GM19452 (cell line): Measurements from ENCODE around the gene MFSD12.

ENCODE experiments used
- ATAC-seq: cut with Tn5 transposase; IDR thresholded peaks from one replicate; pipeline ENCODE4 v1.9.1; 2021; ENCODE audit not compliant: unreplicated experiment

The MFSD12 gene

DNA sequence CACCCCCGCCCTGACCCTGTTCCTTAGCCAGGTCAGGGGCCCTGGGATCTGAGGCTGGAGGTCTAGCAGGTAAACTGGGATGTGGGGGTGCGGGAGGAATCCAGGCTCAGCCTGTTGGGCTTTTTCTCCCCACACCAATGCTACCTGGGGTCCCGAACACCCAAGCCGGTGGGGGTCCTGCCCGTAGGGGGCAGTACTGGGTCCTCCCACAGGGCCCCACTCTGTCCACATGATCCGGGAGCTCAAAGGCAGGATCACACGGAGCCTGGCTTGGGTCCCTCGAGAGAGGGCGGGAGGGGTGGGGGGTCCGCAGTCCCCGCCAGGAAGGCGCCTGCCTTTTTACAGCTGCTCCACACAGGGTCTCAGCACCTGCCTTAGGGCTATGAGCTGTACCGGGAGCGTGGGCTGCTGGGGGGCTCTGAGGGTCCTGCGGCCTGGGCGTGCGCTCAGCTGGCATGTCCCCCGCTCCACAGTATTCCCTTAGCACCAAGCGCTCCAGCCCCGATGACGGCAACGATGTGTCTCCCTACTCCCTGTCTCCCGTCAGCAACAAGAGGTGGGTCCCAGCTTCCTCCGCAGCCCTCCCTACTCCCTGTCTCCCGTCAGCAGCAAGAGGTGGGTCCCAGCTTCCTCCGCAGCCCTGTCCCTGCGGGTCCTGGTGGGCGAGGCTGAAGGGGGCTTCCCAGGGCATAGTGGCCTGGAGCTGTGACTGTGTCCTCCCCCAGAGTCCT, 30.7 kb downstream of the MFSD12 start:
- ATAC-seq: no peak

DNA sequence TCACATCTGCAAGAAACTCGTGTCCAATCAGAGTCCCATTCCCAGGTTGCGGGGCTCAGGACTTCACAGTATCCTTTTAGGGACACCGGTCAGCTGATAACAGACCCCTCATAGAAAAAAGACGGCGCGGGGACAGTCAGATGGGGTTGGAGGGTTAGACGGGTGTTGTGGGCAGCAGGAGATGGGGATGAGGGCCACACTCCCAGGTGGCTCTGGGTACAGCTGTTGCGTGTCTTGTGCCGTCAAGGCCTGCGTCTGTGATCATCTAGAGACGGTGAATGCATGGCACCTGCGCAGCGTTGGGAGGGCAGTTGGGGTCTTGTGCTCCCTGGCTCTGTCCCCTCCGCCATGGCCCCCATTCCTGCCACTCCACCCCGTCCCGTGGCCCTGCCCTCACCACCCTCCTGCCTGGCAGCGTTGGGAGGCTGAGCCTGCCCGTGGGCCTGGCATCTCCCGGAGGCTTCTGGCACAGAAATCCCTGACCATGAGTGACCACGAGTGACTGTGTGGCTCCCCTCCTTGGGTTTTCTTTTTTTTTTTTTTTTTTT, 32.4 kb downstream of the MFSD12 start:
- ATAC-seq: no peak

DNA sequence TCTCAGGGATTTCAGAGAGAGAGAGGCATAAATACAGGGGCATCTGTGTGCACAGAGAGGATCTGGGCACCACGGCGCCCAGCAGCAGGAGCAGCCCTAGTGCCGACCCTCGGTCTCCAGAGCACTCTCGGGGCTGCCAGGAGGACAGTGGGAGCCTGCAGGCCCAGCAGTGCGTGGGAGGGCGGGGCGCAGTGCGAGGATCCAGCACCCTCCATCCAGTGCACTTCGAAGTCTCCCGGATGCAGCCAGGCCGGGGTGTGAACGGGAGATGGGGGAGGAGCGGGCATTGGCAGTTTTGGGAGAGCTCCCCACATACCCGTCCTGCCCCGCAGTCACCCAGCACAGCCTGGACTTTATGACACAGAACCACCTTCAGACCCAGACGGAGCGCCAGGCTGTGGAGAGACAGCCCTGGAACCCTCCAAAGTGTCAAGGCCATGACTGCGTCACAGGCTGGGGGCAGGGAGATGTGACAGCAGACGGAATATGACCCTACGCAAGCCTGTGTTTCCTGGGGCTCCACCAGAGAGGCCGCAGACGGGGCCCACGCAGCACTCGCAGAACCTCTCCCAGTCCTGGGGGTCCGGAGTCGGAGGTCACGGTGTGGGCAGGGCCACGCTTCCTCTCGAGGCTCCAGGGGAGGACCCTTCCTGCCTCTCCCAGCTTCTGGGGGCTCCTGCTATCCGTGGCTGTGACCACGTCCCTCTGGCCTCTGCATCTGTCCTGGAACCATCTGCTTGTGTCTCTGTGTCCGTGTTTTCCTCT, 33.1 kb downstream of the MFSD12 start:
- no peak for ATAC-seq

DNA sequence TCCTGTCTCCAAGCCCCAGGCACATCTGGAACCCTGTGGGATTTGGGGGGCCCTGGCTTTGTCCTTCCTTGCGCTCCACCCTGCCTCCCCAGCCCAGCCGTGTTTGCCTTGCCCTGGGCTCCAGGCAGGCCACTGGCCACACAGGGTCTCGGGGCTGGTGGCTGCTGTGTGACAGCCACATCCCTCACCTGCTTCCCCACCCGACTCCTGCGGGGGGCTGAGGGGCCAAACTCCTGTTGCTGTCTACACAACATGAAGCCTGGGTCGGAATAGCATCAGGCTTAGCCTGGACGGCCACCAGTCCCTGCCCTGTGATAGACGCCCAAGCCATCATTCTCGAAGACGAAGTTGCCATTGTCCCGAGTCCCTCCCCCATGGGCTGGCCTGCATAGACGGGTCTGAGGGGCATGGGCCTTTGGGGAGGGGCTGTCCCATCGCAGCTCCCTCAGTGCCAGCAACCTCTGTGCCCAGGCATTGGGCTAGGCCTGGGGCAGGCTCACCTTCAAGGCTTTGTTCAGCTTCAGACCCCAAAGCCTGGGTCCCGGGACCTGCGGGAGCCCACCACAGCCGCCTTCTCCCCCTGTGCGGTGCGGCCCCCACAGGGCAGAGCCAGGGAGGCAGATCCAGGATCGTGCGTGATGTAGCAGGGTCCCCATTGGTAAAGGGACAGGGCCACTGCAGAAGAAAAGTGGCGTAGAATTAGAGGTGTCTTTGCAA, 33.9 kb downstream of the MFSD12 start:
- no peak for ATAC-seq

DNA sequence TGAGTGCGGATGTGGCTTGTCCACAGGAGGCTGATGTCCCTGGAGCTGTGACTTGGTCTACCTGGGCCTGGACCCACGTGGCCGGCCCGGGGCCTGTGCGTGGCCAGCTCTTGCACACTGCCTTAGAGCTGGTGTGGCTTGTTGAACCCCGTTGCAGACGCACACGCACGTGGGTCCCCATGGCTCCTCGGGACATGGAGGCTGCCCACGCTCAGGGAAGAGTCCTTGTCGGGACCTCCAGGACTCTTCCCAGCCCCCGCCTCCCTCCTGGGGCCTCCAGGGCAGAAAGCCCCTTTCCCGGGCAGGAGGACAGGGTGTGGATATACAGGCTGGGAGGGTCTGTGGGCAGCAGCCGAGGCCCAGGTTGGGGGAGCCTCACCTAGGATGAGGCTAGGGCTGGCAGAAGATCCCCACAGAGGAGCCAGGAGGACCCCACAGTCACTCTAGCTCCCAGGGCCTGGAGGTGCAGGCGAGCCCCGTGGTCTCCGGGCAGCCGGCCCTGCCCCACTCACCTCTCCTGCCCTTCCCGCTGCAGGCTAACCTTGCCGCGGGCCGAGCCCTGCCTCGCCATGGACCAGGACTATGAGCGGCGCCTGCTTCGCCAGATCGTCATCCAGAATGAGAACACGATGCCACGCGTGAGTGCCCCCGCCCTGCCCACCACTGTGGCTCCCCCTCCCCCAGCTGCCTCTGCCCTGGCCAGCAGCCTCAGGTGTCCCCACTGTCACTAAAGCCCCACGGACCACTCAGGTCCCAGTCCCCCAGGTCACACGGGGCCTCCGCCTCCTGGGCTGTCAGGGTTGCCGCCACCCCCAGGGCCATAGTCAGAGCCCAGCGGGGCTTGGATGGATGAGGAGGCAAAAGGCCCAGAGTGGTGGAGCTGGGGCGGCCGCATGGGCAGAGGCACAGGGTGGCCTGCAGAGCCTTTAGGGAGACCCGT, 34.7 kb downstream of the MFSD12 start:
- no peak for ATAC-seq

DNA sequence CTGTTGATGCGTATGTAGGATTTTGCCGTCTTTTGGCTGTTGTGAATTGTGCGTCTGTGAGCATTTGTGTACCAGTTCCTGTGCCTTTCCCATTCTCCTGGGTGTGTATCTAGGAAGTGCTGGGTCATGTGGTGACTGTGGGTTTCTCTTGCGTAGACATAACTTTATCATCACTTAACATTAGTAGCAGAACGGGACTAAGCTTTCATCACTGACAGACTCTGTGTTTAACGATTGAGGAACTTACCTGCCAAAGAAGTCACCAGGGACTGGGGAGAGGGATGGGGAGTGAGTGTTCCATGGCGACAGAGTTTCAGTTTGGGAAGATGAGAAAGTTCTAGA, 36.3 kb downstream of the MFSD12 start:
- no peak for ATAC-seq

DNA sequence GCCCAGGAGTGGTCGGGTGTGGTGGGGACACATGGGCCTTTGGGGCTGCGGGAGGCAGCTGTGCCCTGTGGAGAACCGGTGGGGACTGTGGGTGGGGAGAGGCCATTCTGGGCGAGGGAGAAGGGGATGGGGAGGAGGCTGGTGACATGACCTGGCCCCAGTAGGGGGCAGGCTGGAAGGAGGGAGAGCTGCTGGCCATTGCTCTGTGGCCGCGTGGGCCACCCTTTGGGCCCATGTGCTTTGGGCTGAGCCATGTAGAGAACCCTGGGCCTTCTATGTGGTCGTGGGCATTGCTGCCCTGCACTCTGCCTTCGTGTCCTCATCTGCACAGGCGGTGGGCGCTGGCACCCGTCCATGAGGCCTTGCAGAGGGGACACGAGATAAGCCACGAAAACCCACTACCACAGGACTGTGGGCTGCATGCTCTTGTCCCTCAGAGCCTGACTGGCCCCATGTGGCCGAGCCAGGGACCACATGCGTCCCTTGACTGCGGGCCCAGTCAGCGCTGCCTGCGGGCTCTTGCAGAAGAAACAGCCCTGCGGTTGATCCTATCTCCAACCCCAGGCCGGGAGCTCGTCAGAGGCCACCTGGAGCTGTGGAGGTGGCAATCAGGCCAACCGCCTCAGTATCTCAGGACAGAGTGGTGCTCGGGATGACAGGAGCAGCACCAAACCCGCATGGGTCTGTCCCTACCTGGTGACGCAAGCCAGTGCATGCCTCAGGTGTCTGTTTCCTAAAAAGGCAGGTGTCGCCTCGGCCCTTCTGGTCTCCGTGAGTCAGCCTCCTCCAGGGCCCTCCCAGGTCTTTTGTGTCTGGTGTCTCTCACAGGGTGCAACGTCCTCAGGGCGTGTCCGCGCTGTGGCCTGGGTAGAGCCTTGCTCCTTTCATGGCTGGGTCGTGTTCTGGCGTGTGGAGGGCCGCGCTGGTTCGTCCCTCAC, 37.0 kb downstream of the MFSD12 start:
- ATAC-seq: no peak

DNA sequence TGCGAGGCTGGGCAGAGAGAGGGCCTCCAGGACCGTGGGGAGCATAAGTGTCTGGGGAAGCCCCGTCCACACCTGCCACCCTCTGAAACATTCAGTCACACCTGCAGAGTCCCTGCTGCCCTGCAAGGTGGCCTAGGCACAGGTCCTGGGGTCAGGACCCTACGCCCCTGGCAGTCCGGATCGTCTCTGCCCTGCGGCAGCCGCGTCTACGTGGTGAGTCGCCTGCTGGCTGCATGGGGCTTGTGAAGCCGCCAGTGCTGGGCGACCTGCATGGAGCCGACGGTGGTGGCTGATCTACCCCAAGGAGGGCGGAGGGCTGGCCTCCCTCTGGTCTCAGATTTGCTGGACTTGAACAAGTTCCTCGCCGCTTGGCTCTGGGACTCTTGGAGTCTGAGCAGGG, 38.3 kb downstream of the MFSD12 start:
- no peak for ATAC-seq

DNA sequence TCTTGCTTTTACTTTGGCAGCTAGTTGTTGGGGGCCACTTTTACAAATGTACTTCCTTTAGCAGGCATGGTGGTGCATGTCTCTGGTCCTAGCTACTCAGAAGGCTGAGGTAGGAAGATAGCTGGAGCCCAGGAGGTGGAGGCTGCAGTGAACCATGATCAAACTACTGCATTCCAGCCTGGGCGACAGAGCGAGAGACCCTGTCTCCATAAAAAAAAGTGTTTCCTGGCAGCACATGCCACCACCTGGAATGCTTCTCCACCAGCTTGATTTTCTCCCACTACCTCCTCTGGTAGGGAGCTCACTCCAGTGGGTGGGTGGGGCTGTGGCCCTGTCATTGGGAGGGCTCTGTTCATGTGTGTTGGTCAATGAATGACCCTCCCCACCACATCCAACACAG, 38.7 kb downstream of the MFSD12 start:
- no peak for ATAC-seq

DNA sequence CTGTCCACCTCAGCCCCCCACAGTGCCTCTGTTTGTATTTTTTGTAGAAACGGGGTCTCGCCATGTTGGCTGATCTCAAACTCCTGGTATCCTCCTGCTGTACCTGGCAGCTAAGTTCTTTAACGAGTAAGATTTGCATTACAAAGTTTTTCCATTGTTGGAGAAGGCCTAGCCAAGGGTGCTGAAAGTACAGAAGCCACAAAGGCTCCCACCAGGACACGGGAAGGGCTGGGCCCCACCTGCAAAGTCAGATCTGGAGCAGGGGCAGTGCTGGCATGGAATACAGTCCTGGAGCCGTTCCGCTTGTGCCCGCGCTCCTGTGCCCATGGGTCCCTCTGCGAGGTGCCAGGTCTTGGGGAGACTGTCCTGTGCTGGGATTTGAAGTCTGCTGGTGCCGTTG, 39.1 kb downstream of the MFSD12 start:
- no peak for ATAC-seq

DNA sequence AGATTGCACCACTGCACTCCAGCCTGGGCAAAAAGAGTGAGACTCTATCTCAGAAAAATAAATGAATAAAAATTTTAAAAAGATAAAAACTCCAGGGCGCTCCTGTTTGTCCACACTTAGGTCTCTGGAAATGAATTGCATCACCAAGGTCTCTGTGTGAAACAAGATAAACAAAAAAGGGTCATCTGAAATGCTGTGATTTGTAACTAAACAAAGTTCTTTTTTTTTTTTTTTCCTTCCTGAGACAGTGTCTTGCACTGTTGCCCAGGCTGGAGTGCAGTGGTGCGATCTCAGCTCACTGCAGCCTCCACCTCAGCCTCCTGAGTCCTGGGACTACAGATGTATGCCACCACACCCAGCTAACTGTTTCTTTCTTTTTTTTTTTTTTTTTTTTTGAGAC, 39.7 kb downstream of the MFSD12 start:
- ATAC-seq: no peak

DNA sequence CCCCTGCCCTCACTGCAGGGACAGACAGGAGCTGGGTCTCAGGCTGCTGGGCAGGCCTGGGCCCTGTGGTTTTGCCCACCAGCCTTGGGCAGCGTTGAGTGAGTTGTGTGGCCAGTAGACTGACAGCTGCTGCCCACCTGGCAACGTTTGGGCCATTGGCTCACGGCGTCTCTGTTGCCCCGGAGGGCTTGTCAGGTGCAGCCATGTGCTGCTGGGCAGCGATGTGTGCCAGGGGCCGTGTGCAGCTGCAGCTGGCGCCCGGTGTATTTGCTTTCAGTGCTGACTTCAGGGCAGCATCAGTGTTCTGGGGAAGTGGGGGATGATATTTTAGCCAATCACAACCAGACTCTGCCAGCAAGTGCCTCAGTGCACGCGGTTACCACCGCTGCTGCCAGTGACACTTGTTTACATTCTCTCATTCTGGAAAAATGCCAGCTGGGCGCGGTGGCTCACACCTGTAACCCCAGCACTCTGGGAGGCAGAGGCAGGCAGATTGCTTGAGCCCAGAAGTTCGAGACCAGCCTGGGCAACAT, 40.6 kb downstream of the MFSD12 start:
- ATAC-seq: no peak

DNA sequence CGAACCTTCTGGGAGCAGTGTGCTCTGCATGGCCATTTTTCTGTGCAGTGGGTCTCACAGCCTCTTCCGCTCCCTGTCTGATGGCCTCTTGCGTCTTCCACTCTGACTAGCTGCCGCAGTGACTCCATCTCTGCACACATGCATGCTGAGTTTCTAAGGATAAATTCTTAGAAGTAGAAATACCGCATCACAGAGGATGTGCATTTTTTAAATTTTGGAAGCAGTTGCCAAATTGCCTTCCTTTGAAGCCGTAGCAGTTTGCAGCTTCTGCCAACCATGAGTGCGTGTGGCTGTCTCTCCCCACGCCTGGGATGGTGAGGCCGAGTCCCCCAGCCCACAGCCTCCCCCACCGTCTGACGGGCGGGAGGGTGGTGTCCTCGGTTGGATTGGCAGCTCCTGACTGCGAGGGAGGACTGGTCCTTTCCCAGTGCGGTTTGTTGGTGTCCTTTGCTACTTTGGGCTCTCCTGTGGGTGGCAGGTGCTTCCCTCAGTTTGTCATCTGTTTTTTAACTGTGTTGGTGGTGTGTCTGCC, 41.4 kb downstream of the MFSD12 start:
- no peak for ATAC-seq

DNA sequence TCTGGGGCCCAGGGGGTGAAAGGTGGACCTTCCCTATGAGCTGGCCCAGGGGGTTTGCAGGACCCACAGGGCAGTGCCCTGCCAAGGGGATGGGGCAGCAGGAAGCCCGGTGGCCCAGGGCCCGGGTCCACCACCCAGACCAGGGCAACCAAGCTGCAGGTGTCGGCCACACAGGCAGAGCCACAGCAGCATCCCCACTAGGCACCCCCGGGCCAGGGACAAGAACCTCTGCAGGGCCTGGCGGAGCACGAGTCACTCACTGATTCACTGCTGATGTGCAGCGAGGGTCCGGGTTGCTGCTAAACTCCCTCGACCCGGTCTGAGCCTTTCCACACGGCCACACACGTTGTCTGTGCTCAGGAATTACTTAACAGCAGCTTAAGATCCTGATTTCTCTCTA, 42.5 kb downstream of the MFSD12 start:
- ATAC-seq: no peak

DNA sequence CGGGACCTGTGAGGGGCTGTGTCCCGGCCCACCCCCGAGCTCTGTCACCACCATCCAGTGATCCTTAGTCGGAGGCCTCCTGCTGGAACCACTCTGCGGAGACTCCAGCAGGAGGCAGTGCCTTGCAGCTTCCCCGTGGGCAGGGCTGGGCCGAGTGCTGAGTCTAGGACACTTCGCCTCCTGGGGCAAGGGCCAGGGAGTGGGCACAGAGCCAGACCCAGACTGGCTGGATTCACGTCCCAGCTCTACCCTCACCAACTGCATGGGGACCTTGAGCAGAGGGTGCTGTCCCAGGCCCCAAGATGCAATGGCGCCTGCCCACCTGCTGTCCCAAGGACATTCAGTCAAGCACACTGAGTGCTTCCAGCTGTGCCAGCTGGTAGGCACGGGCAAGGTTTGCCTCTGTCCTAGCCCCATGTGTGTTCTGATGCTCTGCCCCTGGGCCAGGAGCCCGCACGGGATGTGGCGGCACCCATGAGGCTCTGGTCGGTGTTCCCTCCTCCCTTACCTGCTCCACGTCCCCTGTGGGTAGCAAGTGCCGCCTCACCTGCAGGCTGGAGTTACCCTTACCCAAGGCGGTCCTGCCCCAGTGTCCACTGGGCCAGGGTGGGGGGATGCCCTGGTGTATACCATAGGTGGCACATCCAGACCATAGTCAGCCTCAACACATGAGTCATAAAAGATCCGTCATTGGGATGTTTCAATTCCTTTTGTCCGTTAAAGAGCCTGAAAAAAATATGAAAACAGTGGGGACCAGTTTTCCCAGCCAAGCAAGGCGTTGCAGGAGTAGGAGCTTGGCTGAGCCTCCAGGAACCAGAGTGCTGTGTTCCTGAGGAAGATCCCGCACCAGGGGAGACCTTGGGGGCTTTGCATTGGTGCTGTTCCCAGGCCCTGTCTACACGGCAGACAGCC, 43.9 kb downstream of the MFSD12 start:
- no peak for ATAC-seq

DNA sequence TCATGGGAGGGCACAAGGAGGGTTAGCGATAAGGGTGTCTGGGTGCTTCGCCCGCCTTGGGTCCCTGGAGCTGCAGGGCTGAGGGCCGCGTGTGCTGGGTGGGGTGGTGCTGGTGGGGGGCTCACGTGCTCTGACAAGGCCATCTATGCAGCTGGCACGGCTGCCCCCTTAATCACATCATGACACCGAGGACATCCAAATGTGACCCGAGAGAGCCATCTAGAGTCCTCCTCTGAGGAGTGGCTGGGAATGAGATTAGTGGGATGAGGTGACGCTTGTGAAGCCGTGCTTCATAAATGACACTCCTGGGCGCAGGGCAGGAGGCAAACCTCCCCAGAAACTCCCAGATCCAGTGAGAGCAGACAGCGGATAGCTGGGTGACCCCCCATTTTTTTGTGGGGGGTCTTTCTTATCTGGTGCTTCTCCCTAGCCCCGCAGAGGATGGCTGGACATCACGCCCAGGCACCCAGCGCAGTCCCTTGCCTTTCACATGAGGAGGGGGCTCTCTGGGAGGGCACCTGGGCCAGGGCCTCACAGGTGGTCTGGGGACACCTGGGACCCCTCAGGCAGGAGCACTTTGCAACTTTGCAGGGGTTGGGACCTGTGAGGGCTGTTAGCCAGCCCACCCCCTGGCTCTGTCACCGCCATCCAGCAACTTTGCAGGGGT, 44.7 kb downstream of the MFSD12 start:
- ATAC-seq: no peak

DNA sequence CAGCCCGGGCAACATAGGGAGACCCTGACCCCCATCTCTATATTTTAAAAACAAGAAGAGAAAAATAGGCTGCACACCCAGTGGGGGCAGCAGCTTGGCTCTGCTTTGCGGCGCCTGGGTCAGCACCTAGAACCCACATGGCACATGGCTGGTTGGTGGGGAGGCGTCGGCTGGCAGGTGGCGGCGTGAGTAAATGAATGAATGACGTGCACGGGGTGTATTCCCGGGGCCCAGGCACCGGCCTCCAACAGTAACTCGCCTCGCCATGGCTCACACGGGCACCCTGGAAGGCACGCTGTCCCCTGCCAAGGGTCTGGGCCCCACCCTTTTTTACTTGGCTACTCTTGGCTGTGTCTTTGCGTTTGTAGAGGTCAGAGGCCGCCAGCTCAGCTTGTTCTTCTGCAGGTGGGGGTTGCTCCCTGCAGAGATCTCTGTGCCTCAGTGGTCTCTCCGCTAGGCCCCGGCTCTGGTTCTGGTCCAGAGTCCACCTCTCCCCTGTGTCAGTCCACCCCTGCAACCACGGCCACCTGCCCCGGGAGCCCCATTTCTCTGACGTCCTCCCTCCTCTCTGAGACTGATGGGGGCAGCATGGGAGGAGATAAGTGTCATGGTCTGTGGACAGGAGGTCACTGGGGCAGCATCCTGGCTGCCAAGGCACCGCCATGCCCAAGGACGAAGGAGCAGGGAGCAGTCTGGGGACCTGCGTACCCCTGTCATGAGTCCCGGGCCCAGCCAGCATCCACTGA, 45.7 kb downstream of the MFSD12 start:
- no peak for ATAC-seq
